GM12878 (cell line): Measurements from ENCODE around the gene XPC. TPM values are rescaled to one million over a fixed set of nuclear protein-coding genes. Genes with fewer than 3 reads are reported as not detected.

Experiments
- ATAC-seq: fragments of 200-7000 bp; cut with Tn5 transposase; 3 replicates; pipeline ENCODE4 v1.9.1; 2020; ENCODE audit warnings: mild to moderate bottlenecking, moderate library complexity
- BruUV-seq: library from RNA; stranded (reverse); fragments of 400-500 nt; replicated peaks from 2 replicates; lab custom pipeline; 2021; lab: Mats Ljungman, UMichigan
- CTCF ChIA-PET: fragments of 300-600 bp; sonication (Branson Sonifier 250); formaldehyde crosslinking; extraction: SDS; loops from one replicate; lab custom pipeline; 2021; ENCODE audit warnings: inconsistent platforms; lab: Yijun Ruan, JAX
- POLR2A ChIA-PET: fragments of 350-600 bp; formaldehyde crosslinking; extraction: SDS; loops from one replicate; lab custom pipeline; 2021; ENCODE audit warnings: inconsistent platforms; lab: Charles Lee
- RAD21 ChIA-PET: fragments of 300-600 bp; sonication (Branson Sonifier 250); formaldehyde crosslinking; loops from one replicate; lab custom pipeline; 2023; ENCODE audit warnings: antibody characterized with exemption; ENCODE audit not compliant: unreplicated experiment; lab: Charles Lee
- SMC1A ChIA-PET: fragments of 300-600 bp; sonication (Branson Sonifier 250); formaldehyde crosslinking; loops from one replicate; lab custom pipeline; 2023; ENCODE audit not compliant: unreplicated experiment, uncharacterized antibody; lab: Charles Lee
- DNase-seq: peaks from one replicate; pipeline ENCODE4 v3.0.0-alpha.2; 2011; ENCODE audit warnings: low read depth, low spot score
- FAIRE-seq: peaks from 3 replicates; lab custom pipeline; 2011; peaks lifted over from hg19 to GRCh38; lab: Jason Lieb, UNC
- H2AFZ ChIP-seq: 2 replicates; pipeline ENCODE4 v1.6.0; 2011; ENCODE audit warnings: low read depth, low read length, control low read depth; ENCODE audit not compliant: control insufficient read depth
- H3K27ac ChIP-seq: 2 replicates; pipeline ENCODE4 v1.5.1; 2011; ENCODE audit warnings: control low read depth; ENCODE audit not compliant: control insufficient read depth, insufficient read depth
- H3K27me3 ChIP-seq, 2 experiments: replicated peaks in 1 of 2; 2 replicates each; pipeline versions ENCODE4 v1.6.0 to v1.6.1; 2011; ENCODE audit warnings: low read length in 1 of 2; ENCODE audit not compliant: control insufficient read depth in 2 of 2, insufficient read depth in 2 of 2
- H3K36me3 ChIP-seq, 2 experiments: 2 replicates each; pipeline ENCODE4 v1.5.1; 2011; ENCODE audit warnings: low read length in 1 of 2; ENCODE audit not compliant: control insufficient read depth in 2 of 2, insufficient read depth in 2 of 2
- H3K4me1 ChIP-seq: 2 replicates; pipeline ENCODE4 v1.6.1; 2011; ENCODE audit warnings: mild to moderate bottlenecking, low read length, moderate library complexity, mixed read lengths; ENCODE audit not compliant: control insufficient read depth, insufficient read depth
- H3K4me2 ChIP-seq: 2 replicates; pipeline ENCODE4 v1.6.0; 2011; ENCODE audit warnings: control low read depth; ENCODE audit not compliant: control insufficient read depth, insufficient read depth
- H3K4me3 ChIP-seq: fragments of 200-600 bp; sonication (generic); 2 replicates; pipeline ENCODE4 v1.5.1; 2016
- H3K79me2 ChIP-seq: 2 replicates; pipeline ENCODE4 v1.6.0; 2011; ENCODE audit warnings: low read length; ENCODE audit not compliant: control insufficient read depth, insufficient read depth
- H3K9ac ChIP-seq: 2 replicates; pipeline ENCODE4 v1.8.0; 2011; ENCODE audit warnings: low read length, control low read depth, mixed read lengths; ENCODE audit not compliant: control insufficient read depth, insufficient read depth
- H3K9me3 ChIP-seq: replicated peaks from 3 replicates; pipeline ENCODE4 v1.5.1; 2011; ENCODE audit warnings: mild to moderate bottlenecking, low read length; ENCODE audit not compliant: control insufficient read depth, insufficient read depth
- H4K20me1 ChIP-seq: 2 replicates; pipeline ENCODE4 v1.6.0; 2011; ENCODE audit not compliant: control insufficient read depth, insufficient read depth
- BCLAF1 ChIP-seq: fragments of 450-650 bp; IDR thresholded peaks from 2 replicates; pipeline ENCODE4 v1.6.1; 2017; ENCODE audit warnings: antibody characterized with exemption, mild to moderate bottlenecking, moderate library complexity
- BRCA1 ChIP-seq: IDR thresholded peaks from 2 replicates; pipeline ENCODE4 v1.6.1; 2011; ENCODE audit warnings: low read depth, low read length, improper control_type of control experiment
- CBFB ChIP-seq: IDR thresholded peaks from 2 replicates; pipeline ENCODE4 v1.6.1; 2016; ENCODE audit warnings: antibody characterized with exemption, low read depth
- CBX3 ChIP-seq: fragments of 200-600 bp; sonication (generic); IDR thresholded peaks from 2 replicates; pipeline ENCODE4 v1.6.1; 2016; ENCODE audit warnings: low read depth, borderline replicate concordance
- ELK1 ChIP-seq: IDR thresholded peaks from 2 replicates; pipeline ENCODE4 v1.6.1; 2012; ENCODE audit warnings: low read depth, low read length, improper control_type of control experiment
- ETV6 ChIP-seq, 2 experiments: fragments of 450-650 bp in 1 of 2; IDR thresholded peaks in 1 of 2; conservative IDR thresholded peaks in 1 of 2; 2 replicates each; pipeline ENCODE4 v1.6.1; 2014; ENCODE audit warnings: antibody characterized with exemption in 1 of 2, borderline replicate concordance in 1 of 2, low read depth in 1 of 2, mild to moderate bottlenecking in 1 of 2, moderate library complexity in 1 of 2
- FOS ChIP-seq: IDR thresholded peaks from 3 replicates; pipeline ENCODE4 v1.6.1; 2011; ENCODE audit warnings: borderline replicate concordance; ENCODE audit not compliant: insufficient read length; ENCODE audit errors: extremely low read depth
- HDAC6 ChIP-seq: fragments of 200-600 bp; sonication (generic); IDR thresholded peaks from one replicate; pipeline ENCODE4 v1.8.0; 2017; ENCODE audit warnings: antibody characterized with exemption; ENCODE audit not compliant: unreplicated experiment
- NR2C1 ChIP-seq: fragments of 450-650 bp; IDR thresholded peaks from 2 replicates; pipeline ENCODE4 v1.6.1; 2017; ENCODE audit warnings: antibody characterized with exemption, mild to moderate bottlenecking, moderate library complexity
- RB1 ChIP-seq: fragments of 450-650 bp; formaldehyde crosslinking; IDR thresholded peaks from 2 replicates; pipeline ENCODE4 v1.6.1; 2017; ENCODE audit warnings: mild to moderate bottlenecking, borderline replicate concordance
- SP1 ChIP-seq: IDR thresholded peaks from one replicate; pipeline ENCODE4 v1.6.1; 2011; ENCODE audit warnings: low read depth, low read length
- SUZ12 ChIP-seq: fragments of 200-600 bp; sonication (generic); IDR thresholded peaks from one replicate; pipeline ENCODE4 v1.6.1; 2018; ENCODE audit warnings: antibody characterized with exemption, mild to moderate bottlenecking; ENCODE audit not compliant: unreplicated experiment
- TAF1 ChIP-seq: IDR thresholded peaks from 2 replicates; pipeline ENCODE4 v1.6.1; 2011; ENCODE audit warnings: mild to moderate bottlenecking, low read depth, low read length, borderline replicate concordance
- TARDBP ChIP-seq: IDR thresholded peaks from 2 replicates; pipeline ENCODE4 v1.6.1; 2016; ENCODE audit warnings: borderline replicate concordance
- TBL1XR1 ChIP-seq: IDR thresholded peaks from 2 replicates; pipeline ENCODE4 v1.6.1; 2012; ENCODE audit warnings: low read depth, low read length, improper control_type of control experiment
- TCF12 ChIP-seq: IDR thresholded peaks from 2 replicates; pipeline ENCODE4 v1.6.1; 2011; ENCODE audit warnings: low read depth, mild to moderate bottlenecking, low read length
- ZNF274 ChIP-seq: IDR thresholded peaks from one replicate; pipeline ENCODE4 v1.8.0; 2011; ENCODE audit not compliant: insufficient read length, insufficient read depth
- ZNF622 ChIP-seq: fragments of 450-650 bp; IDR thresholded peaks from 2 replicates; pipeline ENCODE4 v1.6.1; 2017; ENCODE audit warnings: mild to moderate bottlenecking, inconsistent platforms
- WGBS: methylation state at CpG from one replicate; pipeline ENCODE4 v1.1.6; 2016; ENCODE audit warnings: low lambda C conversion rate; ENCODE audit not compliant: insufficient replicate concordance, insufficient coverage; ENCODE audit errors: missing lambda C conversion rate; 5-methylcytosine and 5-hydroxymethylcytosine counted together
- in situ Hi-C: fragments of 300-500 bp; cut with MboI; formaldehyde crosslinking; loops from 9 replicates; pipeline ENCODE4 v1.14.3; 2018; ENCODE audit warnings: mixed read lengths
- intact Hi-C: fragments of 100-400 bp; cut with micrococcal nuclease; formaldehyde crosslinking; loops from one replicate; pipeline ENCODE4 v1.14.2; 2022; ENCODE audit not compliant: unreplicated experiment
- polyA plus RNA-seq, 11 experiments: library from polyadenylated mRNA; depleted of rRNA in 4 of 11; unstranded in 6 of 11; stranded (reverse) in 5 of 11; fragments of >200 nt; fragmentation: Nextera tagmentation in 4 of 11; fragmentation: Illumina TruSeq in 1 of 11; extraction: Ambion mirVana in 4 of 11; extraction: Trizol in 1 of 11; gene quantifications; 1 replicate in 1 of 11; 2 replicates in 10 of 11; pipeline versions ENCODE4 v1.2.1 to v1.2.3, GENCODE V29; 2011 to 2016; ENCODE audit warnings: inconsistent platforms in 2 of 11, missing spikeins in 2 of 11, low read depth in 1 of 11
- total RNA-seq, 4 experiments: library from RNA; depleted of rRNA in 3 of 4; stranded (reverse); fragments of >200 nt in 3 of 4; fragmentation: Illumina TruSeq in 1 of 4; extraction: Trizol in 1 of 4; gene quantifications; 2 replicates each; pipeline versions ENCODE4 v1.2.1 to v1.2.3, GENCODE V29; 2013 to 2021

XPC gene
- total and polyA plus RNA-seq, 10 of the 15 experiments (the other 5 are each of a cell fraction or from before 2014, with no cell fraction given), result 4.0 to 48.3 (median 29.8) TPM

- TF ChIP-seq CBFB, result no peak
These were observed 22.4 kb upstream of the XPC start (continued) for GRCh38 chr3:14200841-14201240.

GRCh38 chr3:14200276-14200675 lies 21.9 kb upstream of the XPC start:
- no peaks in the 10 kb centered on the region for H3K4me1 ChIP-seq
- no peak overlapping the region for H2AFZ ChIP-seq
- RAD21 ChIA-PET, result interaction anchor here (1.4 kb wide), 1 partner anchor 304 kb away, joined by 4 read pairs; no protein-coding TSS in a partner anchor
- H3K9ac ChIP-seq, result no peak overlapping the region
- DNase-seq (no peak), ATAC-seq (no peak), FAIRE-seq (no peak)
- H3K9me3 ChIP-seq, result no peaks in the 10 kb centered on the region
- no peaks in the 10 kb centered on the region for H3K27me3 ChIP-seq
- H3K36me3 ChIP-seq, result peaks cover 6 to 7% of the 10 kb centered on the region in 2 experiments; a peak in 3 of 4 replicates
- in situ Hi-C loops, result loop anchor here (5.0 kb wide), 1 partner anchor 277 kb away; no protein-coding TSS in a partner anchor
- CTCF ChIA-PET, result interaction anchor here (0.6 to 1.6 kb wide), 8 partner anchors 13 to 721 kb away, joined by 3 to 7 read pairs (median 3); partner anchors contain the start of genes LSM3 and XPC
- 85% methylated on average over 4 of the region's 4 CpGs for WGBS
- H3K27ac ChIP-seq, result no peak overlapping the region
- no peak overlapping the region for H3K4me3 ChIP-seq
- POLR2A ChIA-PET, result no interaction called here
- BruUV-seq, result TSS peak; percentile 13
- intact Hi-C loops, result loop anchor here (5.0 to 10.0 kb wide), 2 partner anchors 305 to 722 kb away; no protein-coding TSS in a partner anchor
- no peaks in the 10 kb centered on the region; the same call in 1 of the 2 replicates for H4K20me1 ChIP-seq
- SMC1A ChIA-PET, result interaction anchor here (1.1 to 1.6 kb wide), 3 partner anchors 13 to 267 kb away, joined by 3 to 4 read pairs (median 3); no protein-coding TSS in a partner anchor
- H3K79me2 ChIP-seq, result no peaks in the 10 kb centered on the region
- H3K4me2 ChIP-seq, result no peak overlapping the region
- TF ChIP-seq TARDBP, result no peak
- TF ChIP-seq ZNF622, result no peak
- TF ChIP-seq BRCA1, result no peak
- no peak for TF ChIP-seq TAF1
- no peak for TF ChIP-seq ZNF274
- TF ChIP-seq HDAC6, result no peak
- no peak for TF ChIP-seq SP1
- no peak for TF ChIP-seq ELK1
- TF ChIP-seq TBL1XR1, result no peak
- TF ChIP-seq FOS, result no peak
- TF ChIP-seq TCF12, result no peak
- TF ChIP-seq ETV6 (conservative IDR thresholded peaks at IDR 0.05 in 1 of 2, IDR thresholded peaks at IDR 0.05 in 1 of 2; ENCODE audit: borderline replicate concordance in 1 of 2, low read depth in 1 of 2), result no peak
- TF ChIP-seq CBX3, result no peak
- TF ChIP-seq SUZ12, result no peak
- no peak for TF ChIP-seq BCLAF1
- TF ChIP-seq RB1, result no peak
- no peak for TF ChIP-seq NR2C1
